Measurements from ENCODE around the gene AHRR. TPM values are rescaled to one million over a fixed set of nuclear protein-coding genes. Genes with fewer than 3 reads are reported as not detected.
A peak's percentile ranks its signal among the peaks of the same experiment; 100 is the strongest.

AHRR gene
- total RNA-seq, 1 donor from 2014 or later: 0.53 TPM

DNA sequence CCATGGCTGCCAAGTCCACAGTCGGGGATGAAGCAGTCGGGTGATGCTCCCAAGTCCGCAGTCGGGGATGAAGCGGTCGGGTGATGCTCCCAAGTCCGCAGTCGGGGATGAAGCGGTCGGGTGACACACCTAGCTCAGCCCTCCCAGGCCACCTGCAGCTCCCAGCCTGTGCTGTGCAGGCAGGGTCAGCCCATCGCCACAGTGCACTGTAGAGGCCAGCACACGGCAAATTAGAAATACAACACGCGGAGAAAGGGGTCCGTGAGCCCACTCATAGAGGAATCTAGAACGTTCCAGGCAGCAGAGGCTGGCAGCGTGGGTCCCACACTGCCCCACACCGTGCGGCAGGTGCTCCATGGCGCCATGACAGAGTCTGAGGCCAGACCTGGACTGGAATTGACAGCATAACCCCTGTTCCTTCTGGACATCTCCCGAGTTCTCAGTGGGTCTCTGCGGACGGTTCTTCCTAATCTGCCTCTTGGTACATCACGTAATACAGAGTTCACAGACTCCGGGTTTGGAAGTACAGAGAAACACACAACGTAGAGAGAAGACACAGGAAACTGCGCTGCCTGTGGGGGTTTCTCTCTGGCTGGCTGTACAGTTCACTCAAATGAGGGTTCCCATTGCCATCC, 113.8 kb downstream of the AHRR start:
- DNase-seq (ENCODE audit: low read depth) (no peak), FAIRE-seq (no peak)
- H3K27me3 ChIP-seq (ENCODE audit: control insufficient read depth, insufficient read depth, low read length): no peaks in the 10 kb centered on the region
- TF ChIP-seq, protein P1, sequence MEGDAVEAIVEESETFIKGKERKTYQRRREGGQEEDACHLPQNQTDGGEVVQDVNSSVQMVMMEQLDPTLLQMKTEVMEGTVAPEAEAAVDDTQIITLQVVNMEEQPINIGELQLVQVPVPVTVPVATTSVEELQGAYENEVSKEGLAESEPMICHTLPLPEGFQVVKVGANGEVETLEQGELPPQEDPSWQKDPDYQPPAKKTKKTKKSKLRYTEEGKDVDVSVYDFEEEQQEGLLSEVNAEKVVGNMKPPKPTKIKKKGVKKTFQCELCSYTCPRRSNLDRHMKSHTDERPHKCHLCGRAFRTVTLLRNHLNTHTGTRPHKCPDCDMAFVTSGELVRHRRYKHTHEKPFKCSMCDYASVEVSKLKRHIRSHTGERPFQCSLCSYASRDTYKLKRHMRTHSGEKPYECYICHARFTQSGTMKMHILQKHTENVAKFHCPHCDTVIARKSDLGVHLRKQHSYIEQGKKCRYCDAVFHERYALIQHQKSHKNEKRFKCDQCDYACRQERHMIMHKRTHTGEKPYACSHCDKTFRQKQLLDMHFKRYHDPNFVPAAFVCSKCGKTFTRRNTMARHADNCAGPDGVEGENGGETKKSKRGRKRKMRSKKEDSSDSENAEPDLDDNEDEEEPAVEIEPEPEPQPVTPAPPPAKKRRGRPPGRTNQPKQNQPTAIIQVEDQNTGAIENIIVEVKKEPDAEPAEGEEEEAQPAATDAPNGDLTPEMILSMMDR (IDR thresholded peaks at IDR 0.05; ENCODE audit: insufficient read depth, low read length, severe bottlenecking): no peak
- no peak overlapping the region for H3K4me3 ChIP-seq (ENCODE audit: low read depth, low read length)
- no peaks in the 10 kb centered on the region for H3K36me3 ChIP-seq (ENCODE audit: control insufficient read depth, insufficient read depth, low read length)

DNA sequence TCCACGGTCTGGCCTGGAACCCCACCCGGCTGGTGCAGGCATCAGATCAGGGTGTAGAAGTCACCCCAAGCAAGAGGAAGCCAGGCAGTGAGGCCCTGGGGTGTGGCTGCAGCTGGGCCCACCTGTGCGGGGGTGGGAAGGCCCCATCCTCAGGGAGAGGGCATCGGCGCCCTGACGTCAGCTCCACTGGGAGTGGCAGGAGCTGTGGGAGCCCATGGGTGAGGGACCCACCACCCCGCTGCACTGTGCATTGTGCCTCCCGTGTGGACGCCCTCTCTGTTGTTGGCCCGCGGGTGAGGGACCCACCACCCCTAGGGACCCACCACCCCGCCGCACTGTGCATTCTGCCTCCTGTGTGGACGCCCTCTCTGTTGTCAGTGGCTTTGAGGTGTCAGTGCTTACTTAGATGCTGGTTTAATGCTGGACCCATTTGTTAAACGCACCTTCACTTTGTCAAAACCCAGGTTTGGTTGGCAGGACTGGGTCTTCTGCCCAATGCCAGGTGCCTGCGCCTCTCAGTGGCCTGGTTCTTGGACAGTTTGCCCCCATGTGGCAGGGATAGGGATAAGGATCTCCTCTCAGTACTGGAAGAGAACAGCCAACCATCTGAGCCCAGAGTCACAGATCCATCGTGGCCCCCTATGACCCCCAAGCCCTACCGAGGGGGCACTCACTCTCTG, 114.6 kb downstream of the AHRR start:
- FAIRE-seq: no peak
- Histone ChIP-seq H3K27me3 (ENCODE audit: control insufficient read depth, insufficient read depth, low read length) (no peaks in the 10 kb centered on the region), H3K36me3 (ENCODE audit: control insufficient read depth, insufficient read depth, low read length) (no peaks in the 10 kb centered on the region), H3K4me3 (ENCODE audit: low read depth, low read length) (no peak overlapping the region)
- DNase-seq (ENCODE audit: low read depth): peak; percentile 20
- TF ChIP-seq, protein P1 (IDR thresholded peaks at IDR 0.05; ENCODE audit: insufficient read depth, low read length, severe bottlenecking): peak; percentile 60

DNA sequence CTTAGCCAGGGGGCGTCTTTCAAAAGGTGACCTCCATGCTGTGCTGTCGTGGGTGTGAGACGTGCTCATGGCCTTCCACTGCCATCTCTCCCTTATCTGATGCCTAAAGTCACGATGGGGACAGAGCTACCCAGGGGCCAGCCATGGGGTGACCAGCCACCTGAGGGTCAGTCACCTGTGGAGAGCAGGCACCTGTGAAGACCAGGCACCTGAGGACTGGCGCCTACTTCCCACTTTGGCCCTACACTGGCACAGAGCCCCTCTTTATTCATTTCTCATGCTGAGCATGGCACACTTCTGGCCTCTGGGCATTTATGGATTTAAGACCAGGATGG, 115.1 kb downstream of the AHRR start:
- Histone ChIP-seq H3K4me3 (ENCODE audit: low read depth, low read length) (no peak overlapping the region), H3K27me3 (ENCODE audit: control insufficient read depth, insufficient read depth, low read length) (no peaks in the 10 kb centered on the region), H3K36me3 (ENCODE audit: control insufficient read depth, insufficient read depth, low read length) (no peaks in the 10 kb centered on the region)
- TF ChIP-seq, protein P1 (IDR thresholded peaks at IDR 0.05; ENCODE audit: insufficient read depth, low read length, severe bottlenecking): no peak
- no peak for FAIRE-seq
- DNase-seq (ENCODE audit: low read depth): no peak

DNA sequence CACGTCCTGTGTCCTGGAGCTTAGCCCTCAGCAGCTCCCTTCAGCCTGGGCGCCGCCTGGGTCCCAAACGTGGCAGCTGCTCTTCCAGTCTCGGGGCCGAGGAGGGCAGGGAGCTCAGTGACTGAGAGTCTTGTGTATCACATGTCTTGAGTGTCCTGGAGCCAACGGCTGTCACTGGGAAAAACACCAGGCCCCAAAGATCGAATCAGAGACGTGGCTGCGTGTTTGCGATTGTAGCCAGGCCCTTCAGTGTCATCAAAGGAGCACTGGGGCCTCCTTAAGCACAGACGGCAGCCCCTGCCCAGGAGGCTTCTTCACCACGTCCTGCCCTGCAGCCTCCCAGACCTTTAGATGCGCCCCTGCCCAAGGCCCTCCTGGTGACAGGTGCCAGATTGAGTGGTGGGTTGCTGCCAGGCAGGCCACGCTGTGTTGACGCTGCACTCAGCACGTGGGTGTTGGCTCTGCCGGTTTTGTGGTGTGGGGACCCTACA, 115.8 kb downstream of the AHRR start:
- TF ChIP-seq, protein P1 (IDR thresholded peaks at IDR 0.05; ENCODE audit: insufficient read depth, low read length, severe bottlenecking): no peak
- no peak overlapping the region for H3K4me3 ChIP-seq (ENCODE audit: low read depth, low read length)
- no peak for DNase-seq (ENCODE audit: low read depth)
- no peaks in the 10 kb centered on the region for H3K27me3 ChIP-seq (ENCODE audit: control insufficient read depth, insufficient read depth, low read length)
- no peak for FAIRE-seq
- no peaks in the 10 kb centered on the region for H3K36me3 ChIP-seq (ENCODE audit: control insufficient read depth, insufficient read depth, low read length)

DNA sequence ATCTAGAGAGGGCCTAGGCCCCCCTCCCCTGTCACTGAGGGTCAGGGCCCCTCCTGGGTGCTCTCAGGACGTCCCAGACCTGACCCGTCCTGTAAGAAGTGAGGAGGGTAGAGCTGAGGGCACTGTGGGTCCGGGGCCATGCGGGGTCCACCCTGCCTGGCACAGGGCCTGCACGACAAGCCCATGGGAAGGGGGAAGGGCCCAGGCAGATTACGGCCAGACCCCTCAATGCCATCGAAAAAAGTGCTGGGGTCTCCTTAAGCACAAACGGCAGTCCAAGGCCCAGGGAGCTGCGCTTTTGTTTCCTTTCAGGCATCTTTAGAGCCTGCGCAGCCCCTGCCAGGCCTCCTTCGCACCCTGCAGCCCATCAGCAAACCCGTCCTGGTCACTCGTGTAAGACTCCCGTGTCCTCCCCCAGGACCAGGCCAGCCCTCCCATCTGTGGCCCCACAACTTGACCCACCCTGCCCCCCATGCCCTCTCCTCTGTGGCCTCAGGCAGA, 117.0 kb downstream of the AHRR start:
- TF ChIP-seq, protein P1 (IDR thresholded peaks at IDR 0.05; ENCODE audit: insufficient read depth, low read length, severe bottlenecking): no peak
- no peak overlapping the region for H3K4me3 ChIP-seq (ENCODE audit: low read depth, low read length)
- DNase-seq (ENCODE audit: low read depth): no peak
- FAIRE-seq: no peak
- H3K36me3 ChIP-seq (ENCODE audit: control insufficient read depth, insufficient read depth, low read length): no peaks in the 10 kb centered on the region
- H3K27me3 ChIP-seq (ENCODE audit: control insufficient read depth, insufficient read depth, low read length): no peaks in the 10 kb centered on the region
